H1 (cell line): Measurements from ENCODE around the gene MAML3. TPM values are rescaled to one million over a fixed set of nuclear protein-coding genes. Genes with fewer than 3 reads are reported as not detected.

Experiments used
- KDM4A ChIP-seq: IDR thresholded peaks from one replicate; pipeline ENCODE4 v1.7.1; 2012; ENCODE audit warnings: low read depth, mild to moderate bottlenecking, moderate library complexity, low read length, inconsistent platforms; ENCODE audit not compliant: severe bottlenecking
- KDM5A ChIP-seq: fragments of 200-600 bp; IDR thresholded peaks from 2 replicates; pipeline ENCODE4 v1.7.1; 2012; ENCODE audit warnings: mild to moderate bottlenecking, low read length, inconsistent platforms, mixed read lengths
- MAX ChIP-seq: IDR thresholded peaks from 2 replicates; pipeline ENCODE4 v1.6.1; 2012; ENCODE audit warnings: inconsistent platforms
- SIN3A ChIP-seq, 2 experiments: IDR thresholded peaks in 1 of 2; conservative IDR thresholded peaks in 1 of 2; 2 replicates each; pipeline ENCODE4 v1.6.1; 2011 to 2012; ENCODE audit warnings: low read length in 2 of 2, improper control_type of control experiment in 1 of 2, low read depth in 1 of 2, mild to moderate bottlenecking in 1 of 2
- SP1 ChIP-seq: IDR thresholded peaks from 2 replicates; pipeline ENCODE4 v1.6.1; 2011; ENCODE audit warnings: low read depth, low read length
- TBP ChIP-seq: IDR thresholded peaks from 2 replicates; pipeline ENCODE4 v1.6.1; 2011; ENCODE audit warnings: low read depth, low read length, improper control_type of control experiment
- USF2 ChIP-seq: IDR thresholded peaks from 2 replicates; pipeline ENCODE4 v1.6.1; 2011; ENCODE audit warnings: low read length, improper control_type of control experiment
- polyA plus RNA-seq, 7 experiments: library from polyadenylated mRNA; depleted of rRNA in 3 of 7; stranded (reverse) in 5 of 7; unstranded in 2 of 7; fragments of >200 nt in 5 of 7; fragments of 200-250 nt in 2 of 7; gene quantifications; 1 replicate in 5 of 7; 2 replicates in 1 of 7; 4 replicates in 1 of 7; pipeline versions ENCODE4 v1.2.1 to v1.2.3, GENCODE V29; 2011 to 2013; ENCODE audit warnings: missing spikeins in 2 of 7, mixed read lengths in 2 of 7
- total RNA-seq: library from RNA; stranded (reverse); fragmentation: NEBNext Ultra II Directional; extraction: Animal tissue kit (Norgen Biotek cat#: 25700); gene quantifications from 2 replicates; pipeline ENCODE4 v1.2.1, GENCODE V29; 2021

The MAML3 gene
- total and polyA plus RNA-seq, 2 of the 8 experiments (the other 6 are each of a cell fraction or from before 2014, with no cell fraction given), result 2.1 to 5.7 TPM

GRCh38 chr4:139764686-139765310 lies 389.2 kb downstream of the MAML3 start (continued):
- TF ChIP-seq KDM4A (no peak), SP1 (no peak), KDM5A (no peak), USF2 (no peak), MAX (no peak), SIN3A (conservative IDR thresholded peaks at IDR 0.05 in 1 of 2, IDR thresholded peaks at IDR 0.05 in 1 of 2; ENCODE audit: low read depth in 1 of 2, low read length in 2 of 2) (no peak), TBP (no peak)
- TF ChIP-seq, all 59 proteins: peak for 0
